A549 (cell line): Measurements from ENCODE around the gene NCAPD2. TPM values are rescaled to one million over a fixed set of nuclear protein-coding genes. Genes with fewer than 3 reads are reported as not detected.

Experiments used
- ATAC-seq, 2 experiments: fragments of 200-7000 bp in 1 of 2; fragments of >200 bp in 1 of 2; cut with Nextera tagmentation in 1 of 2; cut with Tn5 transposase in 1 of 2; 3 replicates each; pipeline versions ENCODE4 v1.8.0 to v1.9.1; 2018 to 2020; ENCODE audit warnings: mild to moderate bottlenecking in 1 of 2, moderate library complexity in 1 of 2
- CTCF ChIA-PET: fragments of 300-600 bp; sonication (Branson Sonifier 250); formaldehyde crosslinking; extraction: SDS; loops from one replicate; lab custom pipeline; 2021; ENCODE audit warnings: antibody characterized with exemption, inconsistent platforms; lab: Yijun Ruan, JAX
- POLR2A ChIA-PET: fragments of 350-600 bp; formaldehyde crosslinking; extraction: SDS; loops from one replicate; lab custom pipeline; 2021; ENCODE audit warnings: antibody characterized with exemption, inconsistent platforms; lab: Yijun Ruan, JAX
- DNase-seq, 2 experiments: peaks; one replicate each; pipeline versions ENCODE4 v3.0.0 to v3.0.0-alpha.2; 2011 to 2016; ENCODE audit warnings: low read depth in 1 of 2, low spot score in 1 of 2
- FAIRE-seq: peaks from 2 replicates; lab custom pipeline; 2011; peaks lifted over from hg19 to GRCh38; lab: Jason Lieb, UNC
- H3K27ac ChIP-seq, 2 experiments: fragments of >200 bp; sonication (Bioruptor Twin); formaldehyde crosslinking; 3 replicates each; pipeline ENCODE4 v1.5.1; 2016 to 2017
- H3K4me1 ChIP-seq: fragments of >200 bp; sonication (Bioruptor Twin); formaldehyde crosslinking; 3 replicates; pipeline ENCODE4 v1.6.1; 2016
- H3K4me2 ChIP-seq: fragments of >200 bp; sonication (Bioruptor Twin); formaldehyde crosslinking; 3 replicates; pipeline ENCODE4 v1.6.1; 2016
- H3K4me3 ChIP-seq: fragments of >200 bp; sonication (Bioruptor Twin); formaldehyde crosslinking; 3 replicates; pipeline ENCODE4 v1.5.1; 2016
- H3K9me3 ChIP-seq: fragments of >200 bp; sonication (Bioruptor Twin); formaldehyde crosslinking; 3 replicates; pipeline ENCODE4 v1.6.1; 2016
- CHD2 ChIP-seq: fragments of 150-350 bp; IDR thresholded peaks from 2 replicates; pipeline ENCODE4 v1.6.1; 2014; ENCODE audit warnings: low read length; ENCODE audit not compliant: partially characterized antibody
- EP300 ChIP-seq, 2 experiments: fragments of >200 bp; sonication (Bioruptor Twin); formaldehyde crosslinking; IDR thresholded peaks; 2 replicates in 1 of 2; 3 replicates in 1 of 2; pipeline ENCODE4 v1.6.1; 2016 to 2017
- ESRRA ChIP-seq: fragments of 150-350 bp; IDR thresholded peaks from 2 replicates; pipeline ENCODE4 v1.6.1; 2014; ENCODE audit warnings: mild to moderate bottlenecking, low read length, borderline replicate concordance
- FOSB ChIP-seq: fragments of 250-450 bp; sonication (Bioruptor Pico); IDR thresholded peaks from 2 replicates; pipeline ENCODE4 v1.5.0; 2020; ENCODE audit warnings: mild to moderate bottlenecking, moderate library complexity
- GATA3 ChIP-seq: IDR thresholded peaks from 2 replicates; pipeline ENCODE4 v1.6.1; 2012; ENCODE audit warnings: borderline replicate concordance
- JUN ChIP-seq, 2 experiments: fragments of >200 bp; sonication (Bioruptor Twin); formaldehyde crosslinking; IDR thresholded peaks; 2 replicates in 1 of 2; 3 replicates in 1 of 2; pipeline ENCODE4 v1.6.1; 2016 to 2017
- PBX3 ChIP-seq: IDR thresholded peaks from 2 replicates; pipeline ENCODE4 v1.6.1; 2012
- POLR2AphosphoS2 ChIP-seq: conservative IDR thresholded peaks from 2 replicates; pipeline ENCODE4 v1.6.1; 2012; ENCODE audit warnings: low read length, improper control_type of control experiment, inconsistent platforms
- RAD21 ChIP-seq, 2 experiments: fragments of >200 bp in 1 of 2; sonication (Bioruptor Twin) in 1 of 2; formaldehyde crosslinking in 1 of 2; IDR thresholded peaks in 1 of 2; conservative IDR thresholded peaks in 1 of 2; 2 replicates in 1 of 2; 3 replicates in 1 of 2; pipeline ENCODE4 v1.6.1; 2012 to 2018; ENCODE audit warnings: inconsistent platforms in 1 of 2
- REST ChIP-seq: fragments of 200-600 bp; sonication (generic); IDR thresholded peaks from 2 replicates; pipeline ENCODE4 v1.6.1; 2016; ENCODE audit warnings: antibody characterized with exemption, mild to moderate bottlenecking, moderate library complexity
- SMC3 ChIP-seq: fragments of >200 bp; sonication (Bioruptor Twin); formaldehyde crosslinking; IDR thresholded peaks from 3 replicates; pipeline ENCODE4 v1.6.1; 2018; ENCODE audit warnings: inconsistent platforms
- TP53 ChIP-seq: fragments of 250-450 bp; sonication (Bioruptor Pico); IDR thresholded peaks from 2 replicates; pipeline ENCODE4 v1.5.0; 2021; ENCODE audit warnings: mild to moderate bottlenecking, moderate library complexity
- WGBS: methylation state at CpG from one replicate; pipeline ENCODE4 v1.1.6; 2017; ENCODE audit errors: missing lambda C conversion rate; 5-methylcytosine and 5-hydroxymethylcytosine counted together
- polyA plus RNA-seq, 4 experiments: library from polyadenylated mRNA; depleted of rRNA in 3 of 4; stranded (reverse); fragments of >200 nt; fragmentation: RNase III in 1 of 4; extraction: RNeasy Plus Mini Kit Qiagen cat#74134 plus additional on column Dnase treatment in 1 of 4; gene quantifications; 2 replicates in 3 of 4; 3 replicates in 1 of 4; pipeline ENCODE4 v1.2.3, GENCODE V29; 2011 to 2017

NCAPD2 gene
- polyA plus RNA-seq, 2 of the 4 experiments (the other 2 are of a cell fraction): 82.0 to 130 TPM

DNA sequence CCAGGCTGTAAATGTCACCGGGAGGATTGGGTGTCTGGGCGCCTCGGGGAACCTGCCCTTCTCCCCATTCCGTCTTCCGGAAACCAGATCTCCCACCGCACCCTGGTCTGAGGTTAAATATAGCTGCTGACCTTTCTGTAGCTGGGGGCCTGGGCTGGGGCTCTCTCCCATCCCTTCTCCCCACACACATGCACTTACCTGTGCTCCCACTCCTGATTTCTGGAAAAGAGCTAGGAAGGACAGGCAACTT, 41.7 kb downstream of the NCAPD2 start:
- 0 out of 2 replicates have a peak, but pooled peaks have one; percentile 32 for TF ChIP-seq POLR2AphosphoS2
- no peak for TF ChIP-seq ESRRA
- 0% methylated on average over 6 of the region's 6 CpGs for WGBS
- ATAC-seq (no peak), FAIRE-seq (no peak), DNase-seq (no peak)
- no peaks in the 10 kb centered on the region for H3K9me3 ChIP-seq
- peak overlapping the region; percentile 87 for H3K4me2 ChIP-seq
- POLR2A ChIA-PET: interaction anchor here (1.1 to 3.2 kb wide), 8 partner anchors 15 to 200 kb away, joined by 3 to 39 read pairs (median 14); partner anchors contain the start of genes MRPL51, NCAPD2, NOP2 and VAMP1
- CTCF ChIA-PET: interaction anchor here (0.8 to 25.9 kb wide), 10 partner anchors 10 to 212 kb away, joined by 3 to 491 read pairs (median 11); partner anchors contain the start of genes IFFO1, NOP2 and VAMP1
- H3K27ac ChIP-seq: peak overlapping the region; percentile 97 to 100
- H3K4me3 ChIP-seq: peak overlapping the region; percentile 97
- peaks cover 62% of the 10 kb centered on the region for H3K4me1 ChIP-seq

- H3K27ac ChIP-seq: peak overlapping the region; percentile 97 to 100
- peak overlapping the region; percentile 87 for H3K4me2 ChIP-seq
- H3K4me3 ChIP-seq: peak overlapping the region; percentile 97
- ChIA-PET POLR2A (interaction anchor here (0.8 to 3.2 kb wide), 8 partner anchors 10 to 200 kb away, joined by 3 to 39 read pairs (median 10); partner anchors contain the start of genes MRPL51, NCAPD2, VAMP1 and ZNF384), CTCF (interaction anchor here (0.8 to 25.9 kb wide), 11 partner anchors 11 to 213 kb away, joined by 3 to 491 read pairs (median 9); partner anchors contain the start of genes IFFO1, NOP2 and VAMP1)
- FAIRE-seq (no peak), ATAC-seq (no peak), DNase-seq (no peak)
- peaks cover 66% of the 10 kb centered on the region for H3K4me1 ChIP-seq
- TF ChIP-seq SMC3 (no peak), POLR2AphosphoS2 (0 out of 2 replicates have a peak, but pooled peaks have one; percentile 26), RAD21 (conservative IDR thresholded peaks at IDR 0.05 in 1 of 2, IDR thresholded peaks at IDR 0.05 in 1 of 2) (no peak), FOSB (CRISPR knock-in tag) (peak; percentile 56; the same call in 1 of the 2 replicates), CHD2 (no peak), PBX3 (0 out of 2 replicates have a peak, but pooled peaks have one; percentile 24), TP53 (peak; percentile 19; the same call in 1 of the 2 replicates)
- 9% methylated on average over 10 of the region's 10 CpGs for WGBS
- H3K9me3 ChIP-seq: no peaks in the 10 kb centered on the region
These were observed 42.3 kb downstream of the NCAPD2 start for GRCh38 chr12:6535960-6536847.

- Histone ChIP-seq H3K9me3 (no peaks in the 10 kb centered on the region), H3K27ac (peak overlapping the region; percentile 97 to 100), H3K4me2 (peak overlapping the region; percentile 87), H3K4me1 (peaks cover 60% of the 10 kb centered on the region), H3K4me3 (peak overlapping the region; percentile 97)
- 30% methylated on average over 18 of the region's 19 CpGs for WGBS
- TF ChIP-seq GATA3 (peak; percentile 8; the same call in 1 of the 2 replicates), PBX3 (peak; percentile 8; the same call in 1 of the 2 replicates), EP300 (IDR thresholded peaks at IDR 0.05) (peak in 1 of 2 experiments; percentile 9; a peak in 1 of 5 replicates), JUN (IDR thresholded peaks at IDR 0.05) (0 out of 5 replicates have a peak, but pooled peaks of 1 of the 2 experiments have one; percentile 7), REST (no peak)
- DNase-seq (peak in 1 of 2 experiments; percentile 37), FAIRE-seq (no peak), ATAC-seq (no peak)
- CTCF ChIA-PET: interaction anchor here (0.6 to 25.9 kb wide), 42 partner anchors 8 to 245 kb away, joined by 3 to 491 read pairs (median 4); partner anchors contain the start of genes IFFO1, MRPL51, NOP2 and VAMP1
- POLR2A ChIA-PET: interaction anchor here (0.7 to 3.5 kb wide), 7 partner anchors 44 to 214 kb away, joined by 3 to 39 read pairs (median 4); partner anchors contain the start of genes COPS7A, MRPL51, NCAPD2 and VAMP1
These were observed 43.1 kb downstream of the NCAPD2 start for GRCh38 chr12:6536894-6537579.
